HG02798 (cell line): ENCODE results near the gene CFAP57.

Source experiments
- ATAC-seq: cut with Tn5 transposase; IDR thresholded peaks from one replicate; pipeline ENCODE4 v1.9.1; 2021; ENCODE audit warnings: mild to moderate bottlenecking; ENCODE audit not compliant: unreplicated experiment, poor library complexity

The CFAP57 gene

DNA sequence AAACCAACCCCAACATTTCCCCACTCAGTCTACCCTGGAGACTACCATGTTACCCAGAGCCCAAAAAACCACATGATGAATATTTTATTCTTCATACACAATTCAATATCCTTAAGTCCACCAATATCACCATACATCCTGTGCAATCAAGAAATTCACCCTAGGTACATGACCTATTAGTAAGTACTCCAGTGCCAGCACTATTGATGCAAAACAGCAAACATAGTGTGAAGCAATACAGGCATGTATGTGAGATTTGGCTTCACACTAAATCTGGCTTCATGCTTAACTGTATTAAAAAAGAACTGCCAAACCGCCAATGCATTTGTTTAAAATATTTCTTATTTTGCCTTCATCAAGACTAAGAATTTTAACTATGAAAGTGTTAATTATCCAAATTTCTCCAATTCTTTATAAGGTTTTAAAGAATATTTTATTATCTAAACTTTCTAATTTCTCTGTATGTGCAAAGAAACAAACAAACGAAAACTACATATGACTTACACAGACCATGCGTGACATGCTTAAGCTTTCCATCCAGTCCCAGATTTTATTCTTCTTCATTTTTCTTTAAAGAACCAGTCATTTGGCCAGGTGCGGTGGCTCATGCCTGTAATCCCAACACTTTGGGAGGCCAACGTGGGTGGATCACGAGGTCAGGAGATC is 75.3 kb downstream of the CFAP57 start:
- ATAC-seq: no peak

DNA sequence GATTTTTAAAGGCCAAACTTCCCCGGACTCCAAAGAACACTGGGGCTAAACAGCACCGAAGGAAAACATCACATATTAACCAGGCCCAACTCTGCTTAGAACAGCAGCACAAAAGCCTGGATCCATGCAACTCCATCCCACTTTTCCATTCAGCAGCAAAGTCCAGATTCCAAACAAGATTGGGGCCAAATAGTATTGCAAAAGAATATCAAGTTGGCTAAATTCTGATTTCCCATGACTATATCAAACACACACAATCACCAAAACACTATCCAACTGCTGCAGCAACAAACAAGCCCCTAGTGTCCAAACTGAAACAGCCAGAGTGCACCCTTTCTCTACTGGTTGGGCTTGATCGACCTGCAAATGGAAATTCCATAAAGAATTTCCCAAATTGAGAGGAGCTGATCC is 78.2 kb downstream of the CFAP57 start:
- ATAC-seq: no peak

DNA sequence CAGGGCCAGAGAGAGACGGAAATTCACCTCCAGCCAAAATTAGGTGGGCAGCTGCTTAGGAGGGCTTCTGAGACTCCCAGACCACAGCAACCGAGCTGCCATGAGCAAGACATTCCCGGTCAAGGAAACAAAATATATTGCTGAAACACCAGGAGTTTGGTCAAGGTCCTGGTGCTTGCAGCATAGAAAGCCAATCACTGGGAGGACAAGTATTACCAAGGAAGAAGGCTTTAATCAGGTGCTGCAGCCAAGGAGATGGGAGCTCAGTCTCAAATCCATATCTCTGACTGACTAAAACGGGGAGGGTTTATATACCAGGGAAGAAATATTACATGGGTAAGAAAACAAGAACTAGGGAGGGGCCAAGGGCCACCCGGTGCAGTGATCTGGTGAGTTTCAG is 78.9 kb downstream of the CFAP57 start:
- no peak for ATAC-seq

DNA sequence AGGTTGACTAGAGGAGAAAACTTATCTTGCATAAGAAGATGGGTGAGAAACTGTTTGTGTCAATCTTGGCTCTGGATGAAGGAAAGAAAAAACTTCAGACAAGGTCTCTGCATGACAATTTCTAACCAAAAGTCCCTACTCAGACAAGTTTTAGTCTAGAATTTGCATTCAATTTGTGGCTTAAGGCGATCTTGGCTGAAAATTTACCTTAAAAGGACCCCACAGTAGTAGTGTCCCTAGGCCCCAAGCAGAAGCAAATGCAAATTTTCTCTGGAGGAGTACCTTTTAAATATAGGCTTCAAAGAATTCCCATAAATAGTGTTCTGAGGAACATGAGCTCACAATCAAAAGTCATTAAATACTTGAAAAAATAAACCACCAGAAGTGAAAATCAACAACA is 80.1 kb downstream of the CFAP57 start:
- ATAC-seq: no peak

DNA sequence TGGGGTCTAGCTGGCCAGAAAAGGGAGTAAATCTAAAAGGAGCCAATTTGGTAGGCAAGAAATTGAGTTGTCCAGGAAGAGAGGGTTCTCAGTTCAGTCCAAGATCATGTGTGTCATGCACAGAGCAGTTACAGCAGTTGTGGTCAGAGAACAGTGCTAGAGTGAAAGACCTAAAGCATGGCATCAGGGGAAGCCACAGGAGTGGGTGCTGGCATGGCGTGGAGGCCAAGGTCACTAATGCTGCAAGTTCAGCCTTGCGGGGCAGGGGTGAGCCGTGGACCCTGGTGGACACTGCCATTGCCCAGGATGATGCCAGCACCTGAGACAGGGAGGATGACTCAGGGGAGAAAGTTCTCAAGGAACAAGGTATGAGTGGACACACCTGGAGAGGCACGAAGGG is 81.0 kb downstream of the CFAP57 start:
- no peak for ATAC-seq

DNA sequence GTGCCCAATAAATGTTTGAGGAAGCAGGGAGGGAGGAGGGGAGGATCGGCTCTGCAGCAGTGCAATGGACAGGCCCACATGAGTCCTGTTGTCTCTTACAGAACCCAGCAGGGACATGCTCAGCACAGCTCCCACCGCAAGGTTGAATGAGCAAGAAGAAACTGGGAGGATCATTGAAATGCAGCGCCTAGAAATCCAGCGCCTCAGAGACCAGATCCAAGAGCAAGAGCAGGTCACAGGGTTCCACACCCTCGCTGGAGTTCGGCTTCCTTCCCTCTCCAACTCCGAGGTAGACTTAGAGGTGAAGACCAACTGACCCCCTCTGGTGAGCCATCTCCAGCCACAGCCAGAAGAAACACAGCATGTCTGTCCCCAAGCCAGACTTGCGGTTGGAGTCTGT is 81.7 kb downstream of the CFAP57 start:
- no peak for ATAC-seq

DNA sequence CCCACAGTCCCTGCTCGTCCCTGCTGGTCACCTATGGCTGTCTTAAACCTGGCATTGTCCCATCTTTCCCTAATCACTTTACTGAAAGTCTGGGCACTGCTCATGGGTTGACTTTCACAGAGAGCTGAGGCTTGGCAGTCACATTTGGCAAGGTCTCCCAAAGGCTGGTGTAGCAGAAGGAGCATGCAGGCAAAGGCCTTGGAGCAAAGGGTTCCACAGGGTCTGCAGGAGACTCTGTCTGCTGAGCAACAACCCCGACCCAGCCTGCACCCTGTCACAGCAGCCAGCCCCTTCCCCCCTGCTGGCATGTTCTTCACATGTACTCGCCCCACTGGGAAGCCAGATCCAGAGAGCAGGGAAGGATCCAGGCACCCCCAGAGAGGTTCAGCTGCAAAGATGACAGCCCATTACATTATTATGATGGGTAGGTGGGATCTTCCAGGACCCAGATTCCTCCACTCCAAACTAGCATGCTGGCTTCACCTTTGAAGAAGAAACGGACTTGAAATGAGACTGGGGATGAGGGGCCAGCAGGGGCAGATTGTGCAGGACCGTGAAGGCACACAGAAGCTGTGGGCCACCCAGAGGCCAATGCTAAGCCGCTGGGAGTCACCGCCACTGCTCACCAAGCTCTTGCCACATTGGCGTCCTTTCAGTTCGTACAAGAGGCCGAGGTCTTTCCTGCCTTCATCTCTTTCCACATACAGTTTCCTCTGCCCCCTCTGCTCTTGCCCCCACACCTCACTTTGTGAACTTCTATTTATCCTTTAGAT is 83.5 kb downstream of the CFAP57 start:
- no peak for ATAC-seq

DNA sequence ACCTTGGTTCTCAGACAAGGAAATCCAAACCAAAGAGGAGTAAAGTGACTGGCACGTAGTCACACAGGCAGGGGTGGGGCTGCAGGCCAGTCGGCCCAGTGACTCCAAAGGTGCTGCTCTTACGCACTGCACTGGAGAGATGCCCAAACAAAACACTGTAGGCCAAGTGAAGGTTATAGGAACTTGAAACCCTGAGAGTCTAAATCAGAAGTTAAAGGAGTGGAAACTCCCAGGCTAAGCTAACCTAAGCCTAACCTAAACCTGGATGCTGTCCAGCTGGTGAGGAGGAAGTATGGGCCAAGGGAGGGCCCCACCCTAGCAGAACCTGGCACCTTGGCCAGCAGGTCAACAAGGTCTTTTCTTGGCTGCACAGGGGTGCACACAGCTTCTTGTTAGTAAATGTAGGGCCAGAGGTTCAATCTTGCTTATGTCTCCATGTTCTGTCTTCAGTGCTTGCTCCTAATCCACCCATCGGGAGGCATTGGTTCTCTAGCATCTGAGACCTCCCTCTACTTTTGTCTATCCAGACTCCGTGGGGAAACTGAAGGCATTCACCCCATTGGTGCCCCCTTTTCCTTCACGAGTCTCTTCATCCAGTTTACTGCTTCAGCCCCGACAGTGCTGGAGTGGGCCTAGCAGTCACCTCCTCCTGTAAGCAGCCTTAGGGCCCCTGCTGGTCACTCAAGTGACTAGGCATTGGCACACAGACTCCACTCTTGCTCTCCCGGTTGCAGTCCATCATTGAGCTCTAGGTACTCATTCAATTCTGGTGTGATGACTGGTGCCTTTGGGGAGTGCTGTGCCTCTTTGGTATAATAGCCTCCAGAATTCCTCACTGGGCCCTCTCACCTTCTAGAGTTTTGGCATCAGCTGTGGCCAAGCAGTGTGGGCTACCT is 84.8 kb downstream of the CFAP57 start:
- no peak for ATAC-seq

DNA sequence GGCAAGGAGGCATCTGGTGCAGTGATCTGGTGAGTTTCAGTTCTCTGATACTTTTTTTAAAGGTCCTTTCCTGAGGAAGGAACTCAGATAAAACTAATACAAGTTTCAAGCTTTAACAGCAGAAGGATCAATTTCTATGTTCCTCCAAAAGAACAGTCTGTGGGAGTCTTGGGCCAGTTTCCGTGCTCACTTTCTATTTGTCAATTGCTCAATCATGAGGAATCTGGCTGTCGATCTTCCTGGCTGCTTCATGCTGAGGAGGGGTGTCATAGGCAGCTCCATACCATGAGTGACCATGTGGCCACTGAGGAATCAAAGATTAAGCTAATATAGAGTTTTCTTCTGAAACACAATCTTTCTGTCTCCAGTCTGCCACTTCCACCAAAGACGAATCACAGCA is 86.2 kb downstream of the CFAP57 start:
- no peak for ATAC-seq

DNA sequence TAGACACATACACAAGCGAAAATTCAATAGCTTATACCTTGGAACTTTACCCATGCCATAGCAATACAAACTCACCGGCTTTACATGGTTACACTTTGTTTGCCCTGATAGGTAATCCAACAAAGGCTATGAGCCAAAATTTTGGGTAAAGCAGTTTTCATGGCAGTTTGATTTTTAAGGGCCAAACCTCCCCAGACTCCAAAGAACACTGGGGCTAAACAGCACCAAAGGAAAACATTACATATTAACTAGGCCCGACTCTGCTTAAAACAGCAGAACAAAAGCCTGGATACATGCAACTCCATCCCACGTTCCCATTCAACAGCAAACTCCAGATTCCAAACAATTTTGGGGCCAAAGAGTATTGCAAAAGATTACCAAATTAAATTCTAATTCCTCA is 93.3 kb downstream of the CFAP57 start:
- no peak for ATAC-seq

DNA sequence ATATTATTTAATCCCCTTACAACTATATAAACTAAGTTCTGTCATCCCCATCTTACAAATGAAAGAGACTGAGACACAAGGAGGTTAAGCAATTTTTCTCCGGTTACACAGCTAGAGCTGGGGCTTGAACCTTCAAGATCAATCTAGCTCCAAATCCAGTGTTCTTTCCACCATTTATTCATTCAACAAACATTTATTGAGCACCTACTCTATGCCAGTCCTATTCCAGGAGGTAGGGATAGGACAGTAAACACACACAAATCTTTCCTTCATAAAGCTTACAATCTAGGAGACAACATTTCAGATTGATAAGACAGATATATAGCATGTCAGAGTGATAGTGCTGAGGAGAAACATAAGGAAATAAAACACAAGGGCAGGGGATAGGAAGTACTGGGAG is 94.8 kb downstream of the CFAP57 start:
- no peak for ATAC-seq

DNA sequence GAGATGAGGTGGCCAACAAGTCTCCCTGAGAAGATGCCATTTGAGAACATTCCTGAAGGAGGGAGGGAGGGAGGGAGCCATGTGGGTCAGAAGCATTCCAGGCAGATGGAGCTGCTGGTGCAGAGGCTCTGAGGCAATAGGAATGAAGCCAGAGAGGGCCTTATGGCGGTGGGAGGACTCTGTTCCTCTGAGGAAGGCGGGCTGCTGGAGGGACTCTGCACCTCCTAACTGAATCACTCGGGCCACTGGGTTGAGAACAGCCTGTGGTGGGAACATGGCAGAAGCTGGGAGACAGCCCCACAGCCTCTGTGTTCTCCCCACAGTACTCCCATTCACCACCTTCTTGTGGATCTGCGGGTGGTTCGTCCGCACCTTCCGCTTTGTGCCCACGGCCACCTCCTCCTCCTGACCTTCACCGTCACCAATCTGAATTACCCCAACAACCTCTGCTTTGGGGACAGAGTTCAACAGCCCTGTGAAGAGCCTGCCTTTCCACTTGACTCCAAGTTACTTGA is 95.2 kb downstream of the CFAP57 start:
- ATAC-seq: no peak

DNA sequence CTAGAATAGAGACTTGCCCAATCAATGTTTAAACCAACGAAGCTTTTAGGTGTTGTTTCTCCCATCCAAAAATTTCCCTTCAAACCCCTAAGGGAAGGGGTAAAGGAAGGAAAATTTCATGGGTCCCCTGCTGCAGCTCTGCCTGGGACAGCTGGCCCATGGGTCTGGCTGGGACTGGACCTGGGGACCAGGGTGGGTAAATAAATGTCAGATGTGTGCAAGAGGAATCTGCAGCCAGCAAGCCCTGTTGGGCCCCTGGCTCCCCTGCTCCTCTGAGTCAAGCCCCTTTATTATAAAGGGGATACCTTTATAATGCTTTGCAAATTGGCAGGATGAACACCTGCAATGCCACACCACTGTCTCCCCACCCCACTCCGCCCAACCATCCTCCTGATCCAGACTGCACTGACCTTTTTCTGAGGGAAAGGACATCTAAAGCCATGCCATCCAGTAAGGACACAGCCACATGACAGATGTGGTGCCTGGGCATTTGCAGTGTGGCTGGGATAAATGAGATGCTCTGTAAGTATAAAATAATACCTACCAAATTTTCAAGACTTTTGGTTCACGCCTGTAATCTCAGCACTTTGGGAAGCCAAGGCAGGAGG is 95.8 kb downstream of the CFAP57 start:
- ATAC-seq: no peak

DNA sequence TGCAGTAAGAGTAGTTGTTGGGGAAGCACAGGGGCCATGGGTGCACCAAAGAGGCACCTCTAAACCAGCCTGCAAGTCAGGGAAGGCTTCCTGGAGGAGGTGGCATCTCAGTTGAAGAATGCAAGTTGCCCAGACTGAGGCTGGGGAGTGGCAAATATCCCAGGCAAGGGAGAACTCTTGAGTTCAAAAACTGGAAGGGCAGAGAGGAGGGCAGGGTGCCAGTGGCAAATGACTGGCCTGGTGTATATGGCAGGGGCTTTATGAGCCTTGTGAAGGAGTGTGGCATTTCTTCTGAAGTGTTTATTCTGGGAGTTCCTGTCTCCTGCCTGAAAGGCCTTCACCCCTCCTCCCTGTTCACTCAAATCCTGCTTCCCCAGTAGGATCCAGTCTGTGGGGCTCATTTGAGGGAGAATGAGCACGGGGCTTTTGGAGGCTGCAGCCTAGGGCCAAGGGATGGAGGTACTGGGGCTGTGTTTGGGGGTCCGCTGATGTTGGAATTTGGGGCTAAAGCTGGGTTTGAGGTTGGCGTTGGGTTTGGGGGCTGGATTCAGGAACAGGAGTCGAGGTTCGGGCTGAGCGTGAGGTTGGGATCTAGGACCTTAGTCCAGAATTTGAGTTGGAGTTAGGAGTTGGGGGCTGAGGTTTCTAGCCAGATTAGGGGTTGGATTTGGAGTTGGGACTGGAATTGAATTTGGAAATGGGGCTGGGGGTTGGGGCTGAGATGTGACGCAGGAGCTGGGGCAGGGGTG is 97.7 kb downstream of the CFAP57 start, which contains the start of gene TMEM125:
Gene TMEM125, plus strand, starts transcription at position 357 of the 749 bp plus-strand sequence. CDS start 2,740 bp downstream, outside the sequence.
- no peak for ATAC-seq

DNA sequence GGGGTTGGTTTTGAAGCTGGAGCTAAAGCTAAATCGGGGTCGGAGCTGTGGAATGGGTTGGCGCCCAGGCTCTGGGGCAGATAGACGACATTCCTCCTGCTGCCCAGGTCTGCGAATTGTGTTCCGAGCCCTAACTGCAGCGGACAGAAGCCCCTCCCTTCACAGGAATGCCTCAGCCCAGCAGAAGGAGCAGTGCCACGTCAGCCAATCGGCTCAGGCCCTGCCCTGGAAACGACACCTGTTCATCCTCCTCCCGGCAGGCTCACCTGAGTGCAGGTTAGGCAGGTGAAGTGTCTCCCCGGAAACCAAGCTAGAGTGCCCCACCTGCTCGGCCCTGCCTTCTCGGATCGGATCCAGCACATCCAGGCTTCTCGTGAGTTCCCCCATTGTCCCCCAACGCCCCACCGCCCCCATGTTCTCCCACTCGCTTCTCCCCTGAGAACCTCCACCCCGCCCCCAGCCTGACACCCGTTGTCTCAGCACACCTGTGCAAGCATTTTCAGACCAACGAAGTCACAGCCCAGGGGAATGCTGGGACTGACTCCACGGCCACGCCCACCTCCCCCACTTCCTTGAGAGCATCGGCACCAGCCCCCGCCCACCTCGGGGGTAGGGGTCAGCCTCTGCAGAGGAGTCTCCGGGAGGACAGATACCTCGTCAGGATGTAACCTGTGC is 98.4 kb downstream of the CFAP57 start:
- no peak for ATAC-seq

DNA sequence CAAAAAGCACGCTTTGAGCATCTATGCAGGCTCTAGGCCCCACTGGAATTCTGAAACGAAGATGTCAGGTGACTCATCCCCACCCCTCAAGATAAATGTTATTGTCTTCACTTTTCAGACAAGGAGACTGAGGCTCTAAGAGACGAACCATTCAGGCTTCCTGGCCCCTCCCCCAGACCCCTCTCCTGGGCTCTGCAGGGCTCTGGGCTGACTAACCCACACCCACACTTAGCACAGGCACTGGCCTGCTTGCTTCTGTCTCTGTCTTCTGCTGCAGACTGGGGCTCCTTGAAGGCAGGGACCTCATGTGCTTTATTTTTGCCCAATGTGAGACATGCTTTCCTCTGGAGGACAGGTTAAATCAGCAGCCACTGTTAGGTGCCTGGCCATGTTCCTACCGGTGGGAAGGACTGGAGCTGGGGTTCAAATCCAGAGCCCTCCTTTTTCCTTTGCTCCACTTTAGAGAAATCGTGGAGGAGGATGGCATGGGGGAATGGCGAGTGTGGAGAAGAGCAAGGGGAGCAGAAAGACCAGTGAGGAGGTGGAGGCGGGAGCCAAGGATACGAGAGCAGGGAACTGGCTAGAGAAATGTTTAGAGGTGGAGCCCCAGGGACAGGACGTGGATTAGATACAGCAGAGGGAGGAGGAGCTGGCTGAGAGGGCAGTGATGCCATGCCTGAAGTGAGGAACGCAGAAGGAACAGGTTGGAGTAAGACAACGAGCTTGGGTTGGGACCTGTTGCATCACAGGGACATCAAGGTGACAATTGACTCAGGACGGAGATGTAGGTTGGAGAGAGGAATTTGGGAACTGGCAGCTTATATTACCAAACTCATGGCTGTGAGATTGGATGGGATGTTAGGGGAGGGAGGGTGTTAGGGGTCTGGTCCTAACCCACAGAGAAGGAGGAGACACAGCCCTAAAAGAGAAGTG is 99.3 kb downstream of the CFAP57 start:
- no peak for ATAC-seq

DNA sequence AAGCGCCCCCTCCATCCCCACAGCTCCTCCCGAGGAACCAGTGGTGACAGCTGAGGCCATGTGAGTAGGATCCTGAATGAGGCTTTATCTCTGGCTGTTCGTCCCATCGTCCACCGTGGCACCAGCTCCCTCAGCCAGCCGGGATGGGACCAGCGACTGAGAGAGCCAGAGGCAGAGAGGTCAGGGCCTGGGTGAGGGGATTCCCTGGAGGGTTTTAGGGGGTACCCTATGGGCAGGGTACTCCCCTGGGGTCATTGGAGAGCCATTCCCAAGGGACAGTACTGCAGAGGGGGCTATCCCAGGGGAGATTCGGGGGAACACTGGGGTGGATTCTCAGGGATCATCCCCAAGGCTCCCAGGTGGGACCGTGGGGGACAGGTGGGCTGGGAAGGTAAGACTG is 100.0 kb downstream of the CFAP57 start:
- ATAC-seq: no peak
